Thyroid gland (tissue), 4 donors: ENCODE measurements around the gene ARHGAP8.

ENCODE experiments used
- POLR2A ChIP-seq, 2 donors: fragments of 450-650 bp; IDR thresholded peaks; one replicate each; pipeline ENCODE4 v1.6.1; 2017; ENCODE audit warnings: antibody characterized with exemption in 2 of 2, mild to moderate bottlenecking in 2 of 2, moderate library complexity in 1 of 2
- TF ChIP-seq, protein P1 (sequence below), 6 experiments: fragments of 200-600 bp in 3 of 6; fragments of 450-650 bp in 3 of 6; sonication (generic) in 3 of 6; IDR thresholded peaks; one replicate each; pipeline ENCODE4 v1.5.1; 2016 to 2019; ENCODE audit warnings: antibody characterized with exemption in 6 of 6, mild to moderate bottlenecking in 2 of 6, inconsistent platforms in 1 of 6, moderate library complexity in 1 of 6

DNA sequence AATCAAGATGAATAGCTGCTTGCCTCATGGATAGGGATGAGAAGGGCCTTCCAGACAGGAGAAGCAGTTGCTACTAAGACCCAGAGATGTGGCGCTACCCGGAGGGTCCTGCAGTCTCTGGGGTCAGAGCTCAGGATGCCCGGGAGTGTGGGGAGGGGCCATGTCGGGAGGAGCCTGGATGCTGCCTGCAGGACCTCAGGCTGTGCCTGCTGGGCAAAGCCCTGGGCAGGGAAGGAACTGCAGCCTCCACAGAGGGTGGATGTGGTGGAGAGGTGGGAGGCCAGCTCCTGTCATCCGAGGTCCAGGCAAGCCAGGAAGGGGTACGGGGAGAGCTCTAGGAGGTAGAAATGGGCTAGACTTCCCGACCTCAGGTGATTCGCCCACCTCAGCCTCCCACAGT is 39.4 kb upstream of the ARHGAP8 start:
- TF ChIP-seq, protein P1, sequence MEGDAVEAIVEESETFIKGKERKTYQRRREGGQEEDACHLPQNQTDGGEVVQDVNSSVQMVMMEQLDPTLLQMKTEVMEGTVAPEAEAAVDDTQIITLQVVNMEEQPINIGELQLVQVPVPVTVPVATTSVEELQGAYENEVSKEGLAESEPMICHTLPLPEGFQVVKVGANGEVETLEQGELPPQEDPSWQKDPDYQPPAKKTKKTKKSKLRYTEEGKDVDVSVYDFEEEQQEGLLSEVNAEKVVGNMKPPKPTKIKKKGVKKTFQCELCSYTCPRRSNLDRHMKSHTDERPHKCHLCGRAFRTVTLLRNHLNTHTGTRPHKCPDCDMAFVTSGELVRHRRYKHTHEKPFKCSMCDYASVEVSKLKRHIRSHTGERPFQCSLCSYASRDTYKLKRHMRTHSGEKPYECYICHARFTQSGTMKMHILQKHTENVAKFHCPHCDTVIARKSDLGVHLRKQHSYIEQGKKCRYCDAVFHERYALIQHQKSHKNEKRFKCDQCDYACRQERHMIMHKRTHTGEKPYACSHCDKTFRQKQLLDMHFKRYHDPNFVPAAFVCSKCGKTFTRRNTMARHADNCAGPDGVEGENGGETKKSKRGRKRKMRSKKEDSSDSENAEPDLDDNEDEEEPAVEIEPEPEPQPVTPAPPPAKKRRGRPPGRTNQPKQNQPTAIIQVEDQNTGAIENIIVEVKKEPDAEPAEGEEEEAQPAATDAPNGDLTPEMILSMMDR (IDR thresholded peaks at IDR 0.05) = no peak
- no peak for TF ChIP-seq POLR2A (IDR thresholded peaks at IDR 0.05)
